T-helper 2 cell treated with Interferon-gamma antibody and Interleukin-4, amounts not matched to agents 100 ng/mL and 5 ng/mL, for 36 hours (primary cell): Measurements from ENCODE around the gene UBR3. TPM values are rescaled to one million over a fixed set of nuclear protein-coding genes. Genes with fewer than 3 reads are reported as not detected.

Experiments used
- intact Hi-C: fragments of 100-400 bp; cut with micrococcal nuclease; formaldehyde crosslinking; loops from one replicate; pipeline ENCODE4 v1.15.1; 2023
- total RNA-seq: library from RNA; stranded (reverse); gene quantifications from 2 replicates; pipeline ENCODE4 v1.2.3, GENCODE V29; 2022

UBR3 gene
- total RNA-seq, 1 donor from 2014 or later, result 26.7 TPM

GRCh38 chr2:169999054-169999453 is 171.8 kb downstream of the UBR3 start:
- intact Hi-C loops, result no loop called here

GRCh38 chr2:170002096-170002495 is 174.8 kb downstream of the UBR3 start:
- intact Hi-C loops, result no loop called here

GRCh38 chr2:170005702-170006101 is 178.4 kb downstream of the UBR3 start:
- intact Hi-C loops, result no loop called here

- intact Hi-C loops, result no loop called here
These were observed 179.5 kb downstream of the UBR3 start for GRCh38 chr2:170006587-170007325.

GRCh38 chr2:170009209-170009608 is 182.0 kb downstream of the UBR3 start:
- intact Hi-C loops, result no loop called here

GRCh38 chr2:170012773-170013172 is 185.5 kb downstream of the UBR3 start:
- intact Hi-C loops, result no loop called here

- intact Hi-C loops, result no loop called here
These were observed 186.7 kb downstream of the UBR3 start for GRCh38 chr2:170013802-170014551.

GRCh38 chr2:170014769-170015168 is 187.5 kb downstream of the UBR3 start:
- intact Hi-C loops, result no loop called here

GRCh38 chr2:170017860-170018532 is 190.7 kb downstream of the UBR3 start:
- intact Hi-C loops, result no loop called here

- intact Hi-C loops, result no loop called here
These were observed 192.0 kb downstream of the UBR3 start for GRCh38 chr2:170019060-170019805.

GRCh38 chr2:170020777-170021176 is 193.5 kb downstream of the UBR3 start:
- intact Hi-C loops, result no loop called here

GRCh38 chr2:170022692-170023091 is 195.4 kb downstream of the UBR3 start:
- intact Hi-C loops, result no loop called here

GRCh38 chr2:170024721-170025120 is 197.5 kb downstream of the UBR3 start:
- intact Hi-C loops, result no loop called here

- intact Hi-C loops, result no loop called here
These were observed 198.0 kb downstream of the UBR3 start for GRCh38 chr2:170025223-170025622.

- intact Hi-C loops, result no loop called here
These were observed 199.1 kb downstream of the UBR3 start for GRCh38 chr2:170026361-170026760.

- intact Hi-C loops, result no loop called here
These were observed 202.3 kb downstream of the UBR3 start for GRCh38 chr2:170029551-170029950.

- intact Hi-C loops, result no loop called here
These were observed 202.8 kb downstream of the UBR3 start for GRCh38 chr2:170030040-170030439.

GRCh38 chr2:170031288-170031687 is 204.0 kb downstream of the UBR3 start:
- intact Hi-C loops, result no loop called here

- intact Hi-C loops, result no loop called here
These were observed 207.3 kb downstream of the UBR3 start for GRCh38 chr2:170034596-170034995.

GRCh38 chr2:170038734-170039133 is 211.5 kb downstream of the UBR3 start:
- intact Hi-C loops, result no loop called here

GRCh38 chr2:170039401-170040172 is 212.3 kb downstream of the UBR3 start:
- intact Hi-C loops, result no loop called here
